ENCODE measurements around the gene ZFP36L1. TPM values are rescaled to one million over a fixed set of nuclear protein-coding genes. Genes with fewer than 3 reads are reported as not detected.

The ZFP36L1 gene
- total and polyA plus RNA-seq, 10 of the 15 experiments (the other 5 are each of a cell fraction or from before 2014, with no cell fraction given) = 22.0 to 184 (median 66.1) TPM

DNA sequence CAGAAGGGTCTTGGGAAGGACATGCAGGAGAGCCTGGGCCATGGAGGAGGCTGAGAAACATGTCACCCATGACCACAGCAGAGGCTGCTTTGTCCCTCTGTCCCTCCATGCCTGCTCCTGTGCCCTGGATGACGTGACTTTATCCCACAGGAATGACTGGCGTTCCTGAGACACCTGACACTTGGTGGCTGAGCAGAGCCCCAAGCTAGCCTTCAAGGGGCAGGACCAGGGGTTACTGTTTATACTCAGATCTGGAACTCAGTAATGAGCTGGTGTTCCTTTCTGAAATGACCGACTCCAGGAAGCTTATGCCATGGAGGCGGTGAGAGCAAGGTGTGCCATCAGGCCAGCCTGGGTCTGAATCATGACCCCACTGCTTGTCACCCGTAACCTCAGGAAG is 44.2 kb downstream of the ZFP36L1 start:
- Histone ChIP-seq H3K27ac (ENCODE audit: control insufficient read depth, insufficient read depth) (no peak overlapping the region), H3K36me3 (ENCODE audit: control insufficient read depth in 2 of 2, insufficient read depth in 2 of 2, low read length in 1 of 2) (no peaks in the 10 kb centered on the region), H3K9me3 (replicated peaks; ENCODE audit: control insufficient read depth, insufficient read depth, low read length) (no peaks in the 10 kb centered on the region), H2AFZ (ENCODE audit: control insufficient read depth, low read depth, low read length) (no peak overlapping the region), H3K9ac (ENCODE audit: control insufficient read depth, insufficient read depth, low read length) (no peak overlapping the region), H3K4me1 (ENCODE audit: control insufficient read depth, insufficient read depth, low read length) (no peaks in the 10 kb centered on the region), H3K4me2 (ENCODE audit: control insufficient read depth, insufficient read depth) (no peak overlapping the region), H3K4me3 (no peak overlapping the region), H3K79me2 (ENCODE audit: control insufficient read depth, insufficient read depth, low read length) (no peaks in the 10 kb centered on the region), H4K20me1 (ENCODE audit: control insufficient read depth, insufficient read depth) (no peaks in the 10 kb centered on the region), H3K27me3 (replicated peaks in 1 of 2; ENCODE audit: control insufficient read depth in 2 of 2, insufficient read depth in 2 of 2, low read length in 1 of 2) (no peaks in the 10 kb centered on the region)
- DNase-seq (ENCODE audit: low read depth, low spot score) = no peak
- intact Hi-C loops (cut with micrococcal nuclease; ENCODE audit: unreplicated experiment) = no loop called here
- ChIA-PET POLR2A (no interaction called here), RAD21 (ENCODE audit: unreplicated experiment) (interaction anchor here (0.6 kb wide), 1 partner anchor 633 kb away, joined by 3 read pairs; no protein-coding TSS in a partner anchor), CTCF (interaction anchor here (0.6 kb wide), 1 partner anchor 11 kb away, joined by 3 read pairs; no protein-coding TSS in a partner anchor), SMC1A (ENCODE audit: uncharacterized antibody, unreplicated experiment) (interaction anchor here (1.0 kb wide), 1 partner anchor 77 kb away, joined by 3 read pairs; no protein-coding TSS in a partner anchor)
- no peak for ATAC-seq
- FAIRE-seq = no peak
- BruUV-seq (replicated peaks) = no TSS peak
- 11% methylated on average over 5 of the region's 5 CpGs for WGBS (ENCODE audit: insufficient coverage, insufficient replicate concordance, low lambda C conversion rate, missing lambda C conversion rate)
- in situ Hi-C loops (cut with MboI) = no loop called here
- TF ChIP-seq, protein P1, sequence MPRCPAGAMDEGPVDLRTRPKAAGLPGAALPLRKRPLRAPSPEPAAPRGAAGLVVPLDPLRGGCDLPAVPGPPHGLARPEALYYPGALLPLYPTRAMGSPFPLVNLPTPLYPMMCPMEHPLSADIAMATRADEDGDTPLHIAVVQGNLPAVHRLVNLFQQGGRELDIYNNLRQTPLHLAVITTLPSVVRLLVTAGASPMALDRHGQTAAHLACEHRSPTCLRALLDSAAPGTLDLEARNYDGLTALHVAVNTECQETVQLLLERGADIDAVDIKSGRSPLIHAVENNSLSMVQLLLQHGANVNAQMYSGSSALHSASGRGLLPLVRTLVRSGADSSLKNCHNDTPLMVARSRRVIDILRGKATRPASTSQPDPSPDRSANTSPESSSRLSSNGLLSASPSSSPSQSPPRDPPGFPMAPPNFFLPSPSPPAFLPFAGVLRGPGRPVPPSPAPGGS (IDR thresholded peaks at IDR 0.05; ENCODE audit: borderline replicate concordance, insufficient read depth, low read depth, low read length, poor library complexity, severe bottlenecking) = no peak
- TF ChIP-seq, protein P2, sequence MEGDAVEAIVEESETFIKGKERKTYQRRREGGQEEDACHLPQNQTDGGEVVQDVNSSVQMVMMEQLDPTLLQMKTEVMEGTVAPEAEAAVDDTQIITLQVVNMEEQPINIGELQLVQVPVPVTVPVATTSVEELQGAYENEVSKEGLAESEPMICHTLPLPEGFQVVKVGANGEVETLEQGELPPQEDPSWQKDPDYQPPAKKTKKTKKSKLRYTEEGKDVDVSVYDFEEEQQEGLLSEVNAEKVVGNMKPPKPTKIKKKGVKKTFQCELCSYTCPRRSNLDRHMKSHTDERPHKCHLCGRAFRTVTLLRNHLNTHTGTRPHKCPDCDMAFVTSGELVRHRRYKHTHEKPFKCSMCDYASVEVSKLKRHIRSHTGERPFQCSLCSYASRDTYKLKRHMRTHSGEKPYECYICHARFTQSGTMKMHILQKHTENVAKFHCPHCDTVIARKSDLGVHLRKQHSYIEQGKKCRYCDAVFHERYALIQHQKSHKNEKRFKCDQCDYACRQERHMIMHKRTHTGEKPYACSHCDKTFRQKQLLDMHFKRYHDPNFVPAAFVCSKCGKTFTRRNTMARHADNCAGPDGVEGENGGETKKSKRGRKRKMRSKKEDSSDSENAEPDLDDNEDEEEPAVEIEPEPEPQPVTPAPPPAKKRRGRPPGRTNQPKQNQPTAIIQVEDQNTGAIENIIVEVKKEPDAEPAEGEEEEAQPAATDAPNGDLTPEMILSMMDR (IDR thresholded peaks at IDR 0.05 in 2 of 3, conservative IDR thresholded peaks at IDR 0.05 in 1 of 3; ENCODE audit: control insufficient read depth in 2 of 3, extremely low read depth in 1 of 3, insufficient read depth in 1 of 3, low read depth in 3 of 3, low read length in 3 of 3) = no peak
- TF ChIP-seq BCL11A (IDR thresholded peaks at IDR 0.05; ENCODE audit: low read depth, low read length) (no peak), NRF1 (conservative IDR thresholded peaks at IDR 0.05; ENCODE audit: low read depth, low read length) (no peak), IKZF2 (IDR thresholded peaks at IDR 0.05) (no peak), SMC3 (IDR thresholded peaks at IDR 0.05; ENCODE audit: borderline replicate concordance, low read length) (no peak), HCFC1 (IDR thresholded peaks at IDR 0.05; ENCODE audit: low read length) (no peak), SREBF1 (IDR thresholded peaks at IDR 0.05; ENCODE audit: low read length) (no peak), GATAD2B (conservative IDR thresholded peaks at IDR 0.05; ENCODE audit: low read depth) (no peak), BRCA1 (IDR thresholded peaks at IDR 0.05; ENCODE audit: low read depth, low read length) (no peak), BHLHE40 (IDR thresholded peaks at IDR 0.05; ENCODE audit: borderline replicate concordance in 1 of 2, low read depth in 2 of 2, low read length in 1 of 2) (no peak), POU2F2 (IDR thresholded peaks at IDR 0.05; ENCODE audit: borderline replicate concordance, low read depth, low read length) (no peak)
- TF ChIP-seq, protein P3, sequence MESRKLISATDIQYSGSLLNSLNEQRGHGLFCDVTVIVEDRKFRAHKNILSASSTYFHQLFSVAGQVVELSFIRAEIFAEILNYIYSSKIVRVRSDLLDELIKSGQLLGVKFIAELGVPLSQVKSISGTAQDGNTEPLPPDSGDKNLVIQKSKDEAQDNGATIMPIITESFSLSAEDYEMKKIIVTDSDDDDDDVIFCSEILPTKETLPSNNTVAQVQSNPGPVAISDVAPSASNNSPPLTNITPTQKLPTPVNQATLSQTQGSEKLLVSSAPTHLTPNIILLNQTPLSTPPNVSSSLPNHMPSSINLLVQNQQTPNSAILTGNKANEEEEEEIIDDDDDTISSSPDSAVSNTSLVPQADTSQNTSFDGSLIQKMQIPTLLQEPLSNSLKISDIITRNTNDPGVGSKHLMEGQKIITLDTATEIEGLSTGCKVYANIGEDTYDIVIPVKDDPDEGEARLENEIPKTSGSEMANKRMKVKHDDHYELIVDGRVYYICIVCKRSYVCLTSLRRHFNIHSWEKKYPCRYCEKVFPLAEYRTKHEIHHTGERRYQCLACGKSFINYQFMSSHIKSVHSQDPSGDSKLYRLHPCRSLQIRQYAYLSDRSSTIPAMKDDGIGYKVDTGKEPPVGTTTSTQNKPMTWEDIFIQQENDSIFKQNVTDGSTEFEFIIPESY (IDR thresholded peaks at IDR 0.05) = no peak
- TF ChIP-seq, protein P4, sequence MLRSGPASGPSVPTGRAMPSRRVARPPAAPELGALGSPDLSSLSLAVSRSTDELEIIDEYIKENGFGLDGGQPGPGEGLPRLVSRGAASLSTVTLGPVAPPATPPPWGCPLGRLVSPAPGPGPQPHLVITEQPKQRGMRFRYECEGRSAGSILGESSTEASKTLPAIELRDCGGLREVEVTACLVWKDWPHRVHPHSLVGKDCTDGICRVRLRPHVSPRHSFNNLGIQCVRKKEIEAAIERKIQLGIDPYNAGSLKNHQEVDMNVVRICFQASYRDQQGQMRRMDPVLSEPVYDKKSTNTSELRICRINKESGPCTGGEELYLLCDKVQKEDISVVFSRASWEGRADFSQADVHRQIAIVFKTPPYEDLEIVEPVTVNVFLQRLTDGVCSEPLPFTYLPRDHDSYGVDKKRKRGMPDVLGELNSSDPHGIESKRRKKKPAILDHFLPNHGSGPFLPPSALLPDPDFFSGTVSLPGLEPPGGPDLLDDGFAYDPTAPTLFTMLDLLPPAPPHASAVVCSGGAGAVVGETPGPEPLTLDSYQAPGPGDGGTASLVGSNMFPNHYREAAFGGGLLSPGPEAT (IDR thresholded peaks at IDR 0.05; ENCODE audit: low read depth) = no peak

Measured in GM12878 (cell line).